Endothelial cell of umbilical vein (primary cell): ENCODE data around the gene NMU. TPM values are rescaled to one million over a fixed set of nuclear protein-coding genes. Genes with fewer than 3 reads are reported as not detected.

Experiments used
- BruUV-seq: library from RNA; stranded (reverse); fragments of 400-500 nt; replicated peaks from 2 replicates; lab custom pipeline; 2021; lab: Mats Ljungman, UMichigan
- CTCF ChIA-PET: fragments of 300-600, 350-600 bp; sonication (Branson Sonifier 250); formaldehyde crosslinking; loops from one replicate; lab custom pipeline; 2021; ENCODE audit warnings: antibody characterized with exemption, inconsistent platforms; lab: Charles Lee
- POLR2A ChIA-PET: fragments of 300-600, 350-600 bp; sonication (Branson Sonifier 250); formaldehyde crosslinking; loops from one replicate; lab custom pipeline; 2021; ENCODE audit warnings: antibody characterized with exemption, inconsistent platforms; lab: Charles Lee
- DNase-seq: peaks from one replicate; pipeline ENCODE4 v3.0.0-alpha.2; 2011; ENCODE audit warnings: low read depth, low spot score
- FAIRE-seq: peaks from 2 replicates; lab custom pipeline; 2011; peaks lifted over from hg19 to GRCh38; lab: Jason Lieb, UNC
- H2AFZ ChIP-seq: 2 replicates; pipeline ENCODE4 v1.6.0; 2012; ENCODE audit warnings: low read depth, low read length, control low read depth, inconsistent platforms
- H3K27ac ChIP-seq: 2 replicates; pipeline ENCODE4 v1.5.1; 2011; ENCODE audit warnings: low read depth, mild to moderate bottlenecking, control low read depth, low read length, moderate library complexity; ENCODE audit not compliant: insufficient read depth
- H3K27me3 ChIP-seq, 2 experiments: 2 replicates each; pipeline versions ENCODE4 v1.6.0 to v1.6.1; 2011; ENCODE audit warnings: low read length in 2 of 2, mixed read lengths in 1 of 2; ENCODE audit not compliant: control insufficient read depth in 2 of 2, insufficient read depth in 2 of 2
- H3K36me3 ChIP-seq, 2 experiments: 2 replicates in 1 of 2; 3 replicates in 1 of 2; pipeline ENCODE4 v1.5.1; 2011; ENCODE audit warnings: low read length in 2 of 2, mild to moderate bottlenecking in 1 of 2, moderate library complexity in 1 of 2; ENCODE audit not compliant: control insufficient read depth in 2 of 2, insufficient read depth in 2 of 2; ENCODE audit errors: extremely low read depth in 1 of 2
- H3K4me1 ChIP-seq: 3 replicates; pipeline ENCODE4 v1.5.1; 2011; ENCODE audit warnings: mild to moderate bottlenecking, low read length; ENCODE audit not compliant: control insufficient read depth, insufficient read depth; ENCODE audit errors: extremely low read depth
- H3K4me2 ChIP-seq: 2 replicates; pipeline ENCODE4 v1.6.1; 2011; ENCODE audit warnings: low read length, control low read depth, mixed read lengths; ENCODE audit not compliant: insufficient read depth
- H3K4me3 ChIP-seq, 3 experiments: fragments of 200-600 bp in 1 of 3; sonication (generic), shearing (Covaris generic) in 1 of 3; replicated peaks in 1 of 3; 2 replicates each; pipeline ENCODE4 v1.5.1; 2011 to 2016; ENCODE audit warnings: control low read depth in 3 of 3, low read length in 3 of 3, mild to moderate bottlenecking in 2 of 3, inconsistent platforms in 1 of 3, low read depth in 1 of 3, moderate library complexity in 1 of 3; ENCODE audit not compliant: insufficient read depth in 1 of 3
- H3K79me2 ChIP-seq: 2 replicates; pipeline ENCODE4 v1.6.0; 2012; ENCODE audit warnings: low read length, inconsistent platforms; ENCODE audit not compliant: control insufficient read depth, insufficient read depth
- H3K9ac ChIP-seq: replicated peaks from 2 replicates; pipeline ENCODE3; 2011; ENCODE audit warnings: low read length, control low read depth; ENCODE audit not compliant: insufficient read depth; ENCODE audit errors: extremely low read depth
- H3K9me1 ChIP-seq: replicated peaks from 3 replicates; pipeline ENCODE4 v1.6.0; 2011; ENCODE audit warnings: mild to moderate bottlenecking, low read length; ENCODE audit not compliant: control insufficient read depth, insufficient read depth; ENCODE audit errors: extremely low read depth
- H3K9me3 ChIP-seq: replicated peaks from 2 replicates; pipeline ENCODE4 v1.5.1; 2012; ENCODE audit warnings: low read length, inconsistent platforms; ENCODE audit not compliant: control insufficient read depth, insufficient read depth
- H4K20me1 ChIP-seq: replicated peaks from 2 replicates; pipeline ENCODE3; 2011; ENCODE audit warnings: mild to moderate bottlenecking, low read length; ENCODE audit not compliant: control insufficient read depth, insufficient read depth; ENCODE audit errors: extremely low read depth
- EZH2 ChIP-seq: IDR thresholded peaks from 2 replicates; pipeline ENCODE4 v1.6.1; 2012; ENCODE audit warnings: borderline replicate concordance, low read depth, mild to moderate bottlenecking, moderate library complexity, low read length, inconsistent platforms; ENCODE audit not compliant: severe bottlenecking
- FOS ChIP-seq: IDR thresholded peaks from 2 replicates; pipeline ENCODE4 v1.6.1; 2011; ENCODE audit warnings: mild to moderate bottlenecking, low read length, moderate library complexity, borderline replicate concordance; ENCODE audit not compliant: insufficient read depth
- GATA2 ChIP-seq: IDR thresholded peaks from 2 replicates; pipeline ENCODE4 v1.7.0; 2011; ENCODE audit warnings: low read depth, mild to moderate bottlenecking, moderate library complexity, mixed read lengths, low read length; ENCODE audit not compliant: insufficient read length, insufficient read depth
- JUN ChIP-seq: IDR thresholded peaks from 2 replicates; pipeline ENCODE4 v1.6.1; 2011; ENCODE audit warnings: borderline replicate concordance, low read depth; ENCODE audit not compliant: insufficient read length, insufficient read depth
- MYC ChIP-seq: IDR thresholded peaks from one replicate; pipeline ENCODE4 v1.6.1; 2011; ENCODE audit warnings: mild to moderate bottlenecking, low read depth, low read length
- POLR2A ChIP-seq: IDR thresholded peaks from 2 replicates; pipeline ENCODE4 v1.6.1; 2012; ENCODE audit warnings: low read depth, mild to moderate bottlenecking, control low read depth, low read length
- POLR2AphosphoS5 ChIP-seq: IDR thresholded peaks from 2 replicates; pipeline ENCODE4 v1.6.1; 2012; ENCODE audit warnings: low read depth, mild to moderate bottlenecking, control low read depth, low read length, moderate library complexity; ENCODE audit not compliant: insufficient read depth
- dilution Hi-C: fragments of 300-500 bp; cut with MboI; formaldehyde crosslinking; loops from one replicate; pipeline ENCODE4 v1.15.0; 2019; ENCODE audit warnings: low sequenced_read_pairs; ENCODE audit not compliant: extremely low pct_ligation_motif_present
- intact Hi-C: fragments of 100-400 bp; cut with micrococcal nuclease; formaldehyde crosslinking; loops from one replicate; pipeline ENCODE4 v1.10.0; 2022
- polyA plus RNA-seq, 4 experiments: library from polyadenylated mRNA; depleted of rRNA in 3 of 4; stranded (reverse) in 3 of 4; unstranded in 1 of 4; fragments of >200 nt; gene quantifications; 2 replicates each; pipeline versions ENCODE4 v1.2.1 to v1.2.3, GENCODE V29; 2011 to 2012; ENCODE audit warnings: missing spikeins in 1 of 4
- total RNA-seq: library from RNA; stranded (reverse); gene quantifications from 2 replicates; pipeline ENCODE4 v1.2.3, GENCODE V29; 2021
- TF ChIP-seq, protein P1 (sequence below): IDR thresholded peaks from 2 replicates; pipeline ENCODE4 v1.6.1; 2011; ENCODE audit not compliant: insufficient read depth, insufficient read length
- TF ChIP-seq, protein P2 (sequence below), 2 donors: IDR thresholded peaks; 1 replicate in 1 of 2; 2 replicates in 1 of 2; pipeline ENCODE4 v1.5.1; 2011; ENCODE audit warnings: low read length in 2 of 2, mild to moderate bottlenecking in 2 of 2, moderate library complexity in 2 of 2, control low read depth in 1 of 2, inconsistent platforms in 1 of 2, low read depth in 1 of 2; ENCODE audit not compliant: insufficient read depth in 1 of 2; ENCODE audit errors: extremely low read depth in 1 of 2

The NMU gene
- total and polyA plus RNA-seq, 2 donors (not counting 3 experiments of a cell fraction or from before 2014, with no cell fraction given): 1.4 to 3.7 TPM

DNA sequence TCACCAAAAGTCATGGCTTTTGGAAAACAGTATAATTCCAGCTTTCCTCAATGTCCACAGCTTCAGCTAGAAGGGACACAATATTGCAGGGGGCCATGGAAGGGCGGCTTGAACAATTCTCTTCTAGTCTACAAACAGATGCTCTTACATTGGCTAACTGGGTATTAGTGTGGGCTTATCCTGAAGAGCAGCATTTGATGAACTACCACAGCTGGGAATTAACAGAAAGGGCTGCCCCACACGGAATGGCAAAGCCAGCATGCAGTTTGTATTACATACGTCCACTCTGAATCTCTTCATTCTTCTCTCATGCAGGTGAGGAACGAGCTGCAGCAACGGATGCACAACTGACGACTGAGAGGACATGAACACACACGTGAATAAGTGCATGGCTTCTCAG is 31.1 kb downstream of the NMU start:
- H2AFZ ChIP-seq: no peak overlapping the region
- FAIRE-seq (no peak), DNase-seq (no peak)
- no peaks in the 10 kb centered on the region for H3K79me2 ChIP-seq
- H3K4me1 ChIP-seq: no peaks in the 10 kb centered on the region
- no peaks in the 10 kb centered on the region for H3K9me3 ChIP-seq
- H3K9me1 ChIP-seq: no peaks in the 10 kb centered on the region
- POLR2A ChIA-PET: no interaction called here
- CTCF ChIA-PET: interaction anchor here (1.6 kb wide), 1 partner anchor 9 kb away, joined by 4 read pairs; no protein-coding TSS in a partner anchor
- no peak overlapping the region for H3K4me3 ChIP-seq
- intact Hi-C loops (no loop called here), dilution Hi-C loops (no loop called here)
- H4K20me1 ChIP-seq: no peaks in the 10 kb centered on the region
- no peak overlapping the region for H3K9ac ChIP-seq
- no peak overlapping the region for H3K4me2 ChIP-seq
- H3K27ac ChIP-seq: no peak overlapping the region
- TF ChIP-seq EZH2: no peak
- TF ChIP-seq, protein P1, sequence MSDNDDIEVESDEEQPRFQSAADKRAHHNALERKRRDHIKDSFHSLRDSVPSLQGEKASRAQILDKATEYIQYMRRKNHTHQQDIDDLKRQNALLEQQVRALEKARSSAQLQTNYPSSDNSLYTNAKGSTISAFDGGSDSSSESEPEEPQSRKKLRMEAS: no peak
- no peak for TF ChIP-seq POLR2AphosphoS5
- no peak for TF ChIP-seq GATA2
- TF ChIP-seq POLR2A: no peak
- TF ChIP-seq, protein P2, sequence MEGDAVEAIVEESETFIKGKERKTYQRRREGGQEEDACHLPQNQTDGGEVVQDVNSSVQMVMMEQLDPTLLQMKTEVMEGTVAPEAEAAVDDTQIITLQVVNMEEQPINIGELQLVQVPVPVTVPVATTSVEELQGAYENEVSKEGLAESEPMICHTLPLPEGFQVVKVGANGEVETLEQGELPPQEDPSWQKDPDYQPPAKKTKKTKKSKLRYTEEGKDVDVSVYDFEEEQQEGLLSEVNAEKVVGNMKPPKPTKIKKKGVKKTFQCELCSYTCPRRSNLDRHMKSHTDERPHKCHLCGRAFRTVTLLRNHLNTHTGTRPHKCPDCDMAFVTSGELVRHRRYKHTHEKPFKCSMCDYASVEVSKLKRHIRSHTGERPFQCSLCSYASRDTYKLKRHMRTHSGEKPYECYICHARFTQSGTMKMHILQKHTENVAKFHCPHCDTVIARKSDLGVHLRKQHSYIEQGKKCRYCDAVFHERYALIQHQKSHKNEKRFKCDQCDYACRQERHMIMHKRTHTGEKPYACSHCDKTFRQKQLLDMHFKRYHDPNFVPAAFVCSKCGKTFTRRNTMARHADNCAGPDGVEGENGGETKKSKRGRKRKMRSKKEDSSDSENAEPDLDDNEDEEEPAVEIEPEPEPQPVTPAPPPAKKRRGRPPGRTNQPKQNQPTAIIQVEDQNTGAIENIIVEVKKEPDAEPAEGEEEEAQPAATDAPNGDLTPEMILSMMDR (IDR thresholded peaks at IDR 0.05; ENCODE audit: extremely low read depth in 1 of 2, insufficient read depth in 1 of 2, low read depth in 1 of 2, low read length in 2 of 2): no peak
- no peak for TF ChIP-seq FOS
- no peak for TF ChIP-seq JUN
- no peak for TF ChIP-seq MYC
- no peaks in the 10 kb centered on the region for H3K36me3 ChIP-seq
- peaks cover 0 to 2% of the 10 kb centered on the region in 2 experiments for H3K27me3 ChIP-seq
- BruUV-seq: no TSS peak
